B cell (primary cell): ENCODE data around the gene ASIC3.

Source experiments
- CTCF ChIP-seq: fragments of 200-600 bp; IDR thresholded peaks from one replicate; pipeline ENCODE4 v1.8.0; 2022; ENCODE audit warnings: antibody characterized with exemption, mild to moderate bottlenecking
- EZH2 ChIP-seq: IDR thresholded peaks from 2 replicates; pipeline ENCODE4 v1.6.1; 2012; ENCODE audit warnings: borderline replicate concordance, low read depth, mild to moderate bottlenecking, moderate library complexity, low read length; ENCODE audit not compliant: insufficient read depth, poor library complexity, severe bottlenecking

GRCh38 chr7:151045967-151046366, 2.4 kb upstream of the ASIC3 start:
- no peak for TF ChIP-seq CTCF
- no peak for TF ChIP-seq EZH2
